GM12878 (cell line): ENCODE results near the gene MEX3D. TPM values are rescaled to one million over a fixed set of nuclear protein-coding genes. Genes with fewer than 3 reads are reported as not detected.
A peak's percentile ranks its signal among the peaks of the same experiment; 100 is the strongest.

Source experiments
- ATAC-seq: fragments of 200-7000 bp; cut with Tn5 transposase; 3 replicates; pipeline ENCODE4 v1.9.1; 2020; ENCODE audit warnings: mild to moderate bottlenecking, moderate library complexity
- BruUV-seq: library from RNA; stranded (reverse); fragments of 400-500 nt; replicated peaks from 2 replicates; lab custom pipeline; 2021; lab: Mats Ljungman, UMichigan
- CTCF ChIA-PET: fragments of 300-600 bp; sonication (Branson Sonifier 250); formaldehyde crosslinking; extraction: SDS; loops from one replicate; lab custom pipeline; 2021; ENCODE audit warnings: inconsistent platforms; lab: Yijun Ruan, JAX
- POLR2A ChIA-PET: fragments of 350-600 bp; formaldehyde crosslinking; extraction: SDS; loops from one replicate; lab custom pipeline; 2021; ENCODE audit warnings: inconsistent platforms; lab: Charles Lee
- RAD21 ChIA-PET: fragments of 300-600 bp; sonication (Branson Sonifier 250); formaldehyde crosslinking; loops from one replicate; lab custom pipeline; 2023; ENCODE audit warnings: antibody characterized with exemption; ENCODE audit not compliant: unreplicated experiment; lab: Charles Lee
- SMC1A ChIA-PET: fragments of 300-600 bp; sonication (Branson Sonifier 250); formaldehyde crosslinking; loops from one replicate; lab custom pipeline; 2023; ENCODE audit not compliant: unreplicated experiment, uncharacterized antibody; lab: Charles Lee
- DNase-seq: peaks from one replicate; pipeline ENCODE4 v3.0.0-alpha.2; 2011; ENCODE audit warnings: low read depth, low spot score
- FAIRE-seq: peaks from 3 replicates; lab custom pipeline; 2011; peaks lifted over from hg19 to GRCh38; lab: Jason Lieb, UNC
- H2AFZ ChIP-seq: 2 replicates; pipeline ENCODE4 v1.6.0; 2011; ENCODE audit warnings: low read depth, low read length, control low read depth; ENCODE audit not compliant: control insufficient read depth
- H3K27ac ChIP-seq: 2 replicates; pipeline ENCODE4 v1.5.1; 2011; ENCODE audit warnings: control low read depth; ENCODE audit not compliant: control insufficient read depth, insufficient read depth
- H3K27me3 ChIP-seq, 2 experiments: replicated peaks in 1 of 2; 2 replicates each; pipeline versions ENCODE4 v1.6.0 to v1.6.1; 2011; ENCODE audit warnings: low read length in 1 of 2; ENCODE audit not compliant: control insufficient read depth in 2 of 2, insufficient read depth in 2 of 2
- H3K36me3 ChIP-seq, 2 experiments: 2 replicates each; pipeline ENCODE4 v1.5.1; 2011; ENCODE audit warnings: low read length in 1 of 2; ENCODE audit not compliant: control insufficient read depth in 2 of 2, insufficient read depth in 2 of 2
- H3K4me1 ChIP-seq: 2 replicates; pipeline ENCODE4 v1.6.1; 2011; ENCODE audit warnings: mild to moderate bottlenecking, low read length, moderate library complexity, mixed read lengths; ENCODE audit not compliant: control insufficient read depth, insufficient read depth
- H3K4me2 ChIP-seq: 2 replicates; pipeline ENCODE4 v1.6.0; 2011; ENCODE audit warnings: control low read depth; ENCODE audit not compliant: control insufficient read depth, insufficient read depth
- H3K4me3 ChIP-seq: fragments of 200-600 bp; sonication (generic); 2 replicates; pipeline ENCODE4 v1.5.1; 2016
- H3K79me2 ChIP-seq: 2 replicates; pipeline ENCODE4 v1.6.0; 2011; ENCODE audit warnings: low read length; ENCODE audit not compliant: control insufficient read depth, insufficient read depth
- H3K9ac ChIP-seq: 2 replicates; pipeline ENCODE4 v1.8.0; 2011; ENCODE audit warnings: low read length, control low read depth, mixed read lengths; ENCODE audit not compliant: control insufficient read depth, insufficient read depth
- H3K9me3 ChIP-seq: replicated peaks from 3 replicates; pipeline ENCODE4 v1.5.1; 2011; ENCODE audit warnings: mild to moderate bottlenecking, low read length; ENCODE audit not compliant: control insufficient read depth, insufficient read depth
- H4K20me1 ChIP-seq: 2 replicates; pipeline ENCODE4 v1.6.0; 2011; ENCODE audit not compliant: control insufficient read depth, insufficient read depth
- EGR1 ChIP-seq, 2 experiments: IDR thresholded peaks; 1 replicate in 1 of 2; 2 replicates in 1 of 2; pipeline ENCODE4 v1.6.1; 2011 to 2012; ENCODE audit warnings: low read depth in 2 of 2, low read length in 2 of 2, borderline replicate concordance in 1 of 2, mild to moderate bottlenecking in 1 of 2, moderate library complexity in 1 of 2
- FOXK2 ChIP-seq: fragments of 450-650 bp; IDR thresholded peaks from 2 replicates; pipeline ENCODE4 v1.6.1; 2017; ENCODE audit warnings: mild to moderate bottlenecking, moderate library complexity
- HCFC1 ChIP-seq: fragments of 150-350 bp; IDR thresholded peaks from 2 replicates; pipeline ENCODE4 v1.6.1; 2014; ENCODE audit warnings: low read length
- NR2F1 ChIP-seq: fragments of 450-650 bp; conservative IDR thresholded peaks from 2 replicates; pipeline ENCODE4 v1.6.1; 2017; ENCODE audit warnings: mild to moderate bottlenecking
- RFX5 ChIP-seq: IDR thresholded peaks from 2 replicates; pipeline ENCODE4 v1.6.1; 2011; ENCODE audit warnings: low read depth, low read length, improper control_type of control experiment
- RUNX3 ChIP-seq: IDR thresholded peaks from 2 replicates; pipeline ENCODE4 v1.6.1; 2012; ENCODE audit warnings: low read length, inconsistent platforms
- SIX5 ChIP-seq: IDR thresholded peaks from 2 replicates; pipeline ENCODE4 v1.6.1; 2011; ENCODE audit warnings: mild to moderate bottlenecking, low read depth, low read length, moderate library complexity; ENCODE audit not compliant: severe bottlenecking
- ZNF622 ChIP-seq: fragments of 450-650 bp; IDR thresholded peaks from 2 replicates; pipeline ENCODE4 v1.6.1; 2017; ENCODE audit warnings: mild to moderate bottlenecking, inconsistent platforms
- WGBS: methylation state at CpG from one replicate; pipeline ENCODE4 v1.1.6; 2016; ENCODE audit warnings: low lambda C conversion rate; ENCODE audit not compliant: insufficient replicate concordance, insufficient coverage; ENCODE audit errors: missing lambda C conversion rate; 5-methylcytosine and 5-hydroxymethylcytosine counted together
- in situ Hi-C: fragments of 300-500 bp; cut with MboI; formaldehyde crosslinking; loops from 9 replicates; pipeline ENCODE4 v1.14.3; 2018; ENCODE audit warnings: mixed read lengths
- intact Hi-C: fragments of 100-400 bp; cut with micrococcal nuclease; formaldehyde crosslinking; loops from one replicate; pipeline ENCODE4 v1.14.2; 2022; ENCODE audit not compliant: unreplicated experiment
- polyA plus RNA-seq, 11 experiments: library from polyadenylated mRNA; depleted of rRNA in 4 of 11; unstranded in 6 of 11; stranded (reverse) in 5 of 11; fragments of >200 nt; fragmentation: Nextera tagmentation in 4 of 11; fragmentation: Illumina TruSeq in 1 of 11; extraction: Ambion mirVana in 4 of 11; extraction: Trizol in 1 of 11; gene quantifications; 1 replicate in 1 of 11; 2 replicates in 10 of 11; pipeline versions ENCODE4 v1.2.1 to v1.2.3, GENCODE V29; 2011 to 2016; ENCODE audit warnings: inconsistent platforms in 2 of 11, missing spikeins in 2 of 11, low read depth in 1 of 11
- total RNA-seq, 4 experiments: library from RNA; depleted of rRNA in 3 of 4; stranded (reverse); fragments of >200 nt in 3 of 4; fragmentation: Illumina TruSeq in 1 of 4; extraction: Trizol in 1 of 4; gene quantifications; 2 replicates each; pipeline versions ENCODE4 v1.2.1 to v1.2.3, GENCODE V29; 2013 to 2021
- TF ChIP-seq, protein P1 (sequence below): fragments of 450-650 bp; IDR thresholded peaks from 2 replicates; pipeline ENCODE4 v1.6.1; 2016; ENCODE audit warnings: mild to moderate bottlenecking, moderate library complexity, borderline replicate concordance
- TF ChIP-seq, protein P2 (sequence below): fragments of 450-650 bp; IDR thresholded peaks from 2 replicates; pipeline ENCODE4 v1.6.1; 2017; ENCODE audit warnings: antibody characterized with exemption, mild to moderate bottlenecking, moderate library complexity
- TF ChIP-seq, protein P3 (sequence below): fragments of 450-650 bp; IDR thresholded peaks from 2 replicates; pipeline ENCODE4 v1.6.1; 2017; ENCODE audit warnings: borderline replicate concordance
- TF ChIP-seq, protein P4 (sequence below): fragments of 450-650 bp; IDR thresholded peaks from 2 replicates; pipeline ENCODE4 v1.6.1; 2014; ENCODE audit warnings: mild to moderate bottlenecking

MEX3D gene
- total and polyA plus RNA-seq, 10 of the 15 experiments (the other 5 are each of a cell fraction or from before 2014, with no cell fraction given) = 0.18 to 6.8 (median 0.81) TPM

DNA sequence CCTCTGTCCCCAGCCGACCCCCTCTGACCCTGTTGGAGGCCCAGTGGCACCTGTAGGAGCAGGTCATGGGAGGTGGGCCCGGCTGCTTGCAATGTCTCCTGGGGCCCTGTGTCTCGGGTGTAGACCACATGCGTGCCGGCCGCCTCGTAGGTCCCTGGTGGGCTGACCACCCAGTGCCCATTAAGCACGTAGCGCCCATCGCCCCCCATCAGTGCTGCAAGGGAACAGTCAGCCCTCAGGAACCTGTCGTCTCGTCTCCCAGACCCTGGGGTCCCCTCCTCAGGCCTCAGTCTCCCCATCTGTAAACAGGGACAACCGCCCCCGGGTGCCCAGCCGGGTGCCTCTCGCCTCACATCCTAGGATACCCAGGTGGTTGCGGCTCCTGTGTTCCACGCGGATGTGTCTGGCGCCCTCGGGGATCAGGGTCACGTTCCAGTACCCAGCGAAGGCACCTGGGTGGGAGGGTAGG lies 60.9 kb downstream of the MEX3D start:
- no peak for TF ChIP-seq EGR1 (IDR thresholded peaks at IDR 0.05; ENCODE audit: borderline replicate concordance in 1 of 2, low read depth in 2 of 2, low read length in 2 of 2)
- TF ChIP-seq RUNX3 = no peak
- TF ChIP-seq, protein P1, sequence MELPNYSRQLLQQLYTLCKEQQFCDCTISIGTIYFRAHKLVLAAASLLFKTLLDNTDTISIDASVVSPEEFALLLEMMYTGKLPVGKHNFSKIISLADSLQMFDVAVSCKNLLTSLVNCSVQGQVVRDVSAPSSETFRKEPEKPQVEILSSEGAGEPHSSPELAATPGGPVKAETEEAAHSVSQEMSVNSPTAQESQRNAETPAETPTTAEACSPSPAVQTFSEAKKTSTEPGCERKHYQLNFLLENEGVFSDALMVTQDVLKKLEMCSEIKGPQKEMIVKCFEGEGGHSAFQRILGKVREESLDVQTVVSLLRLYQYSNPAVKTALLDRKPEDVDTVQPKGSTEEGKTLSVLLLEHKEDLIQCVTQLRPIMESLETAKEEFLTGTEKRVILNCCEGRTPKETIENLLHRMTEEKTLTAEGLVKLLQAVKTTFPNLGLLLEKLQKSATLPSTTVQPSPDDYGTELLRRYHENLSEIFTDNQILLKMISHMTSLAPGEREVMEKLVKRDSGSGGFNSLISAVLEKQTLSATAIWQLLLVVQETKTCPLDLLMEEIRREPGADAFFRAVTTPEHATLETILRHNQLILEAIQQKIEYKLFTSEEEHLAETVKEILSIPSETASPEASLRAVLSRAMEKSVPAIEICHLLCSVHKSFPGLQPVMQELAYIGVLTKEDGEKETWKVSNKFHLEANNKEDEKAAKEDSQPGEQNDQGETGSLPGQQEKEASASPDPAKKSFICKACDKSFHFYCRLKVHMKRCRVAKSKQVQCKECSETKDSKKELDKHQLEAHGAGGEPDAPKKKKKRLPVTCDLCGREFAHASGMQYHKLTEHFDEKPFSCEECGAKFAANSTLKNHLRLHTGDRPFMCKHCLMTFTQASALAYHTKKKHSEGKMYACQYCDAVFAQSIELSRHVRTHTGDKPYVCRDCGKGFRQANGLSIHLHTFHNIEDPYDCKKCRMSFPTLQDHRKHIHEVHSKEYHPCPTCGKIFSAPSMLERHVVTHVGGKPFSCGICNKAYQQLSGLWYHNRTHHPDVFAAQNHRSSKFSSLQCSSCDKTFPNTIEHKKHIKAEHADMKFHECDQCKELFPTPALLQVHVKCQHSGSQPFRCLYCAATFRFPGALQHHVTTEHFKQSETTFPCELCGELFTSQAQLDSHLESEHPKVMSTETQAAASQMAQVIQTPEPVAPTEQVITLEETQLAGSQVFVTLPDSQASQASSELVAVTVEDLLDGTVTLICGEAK = no peak
- TF ChIP-seq NR2F1 = no peak
- TF ChIP-seq, protein P2, sequence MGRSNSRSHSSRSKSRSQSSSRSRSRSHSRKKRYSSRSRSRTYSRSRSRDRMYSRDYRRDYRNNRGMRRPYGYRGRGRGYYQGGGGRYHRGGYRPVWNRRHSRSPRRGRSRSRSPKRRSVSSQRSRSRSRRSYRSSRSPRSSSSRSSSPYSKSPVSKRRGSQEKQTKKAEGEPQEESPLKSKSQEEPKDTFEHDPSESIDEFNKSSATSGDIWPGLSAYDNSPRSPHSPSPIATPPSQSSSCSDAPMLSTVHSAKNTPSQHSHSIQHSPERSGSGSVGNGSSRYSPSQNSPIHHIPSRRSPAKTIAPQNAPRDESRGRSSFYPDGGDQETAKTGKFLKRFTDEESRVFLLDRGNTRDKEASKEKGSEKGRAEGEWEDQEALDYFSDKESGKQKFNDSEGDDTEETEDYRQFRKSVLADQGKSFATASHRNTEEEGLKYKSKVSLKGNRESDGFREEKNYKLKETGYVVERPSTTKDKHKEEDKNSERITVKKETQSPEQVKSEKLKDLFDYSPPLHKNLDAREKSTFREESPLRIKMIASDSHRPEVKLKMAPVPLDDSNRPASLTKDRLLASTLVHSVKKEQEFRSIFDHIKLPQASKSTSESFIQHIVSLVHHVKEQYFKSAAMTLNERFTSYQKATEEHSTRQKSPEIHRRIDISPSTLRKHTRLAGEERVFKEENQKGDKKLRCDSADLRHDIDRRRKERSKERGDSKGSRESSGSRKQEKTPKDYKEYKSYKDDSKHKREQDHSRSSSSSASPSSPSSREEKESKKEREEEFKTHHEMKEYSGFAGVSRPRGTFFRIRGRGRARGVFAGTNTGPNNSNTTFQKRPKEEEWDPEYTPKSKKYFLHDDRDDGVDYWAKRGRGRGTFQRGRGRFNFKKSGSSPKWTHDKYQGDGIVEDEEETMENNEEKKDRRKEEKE = no peak
- TF ChIP-seq ZNF622 = no peak
- TF ChIP-seq SIX5 = no peak
- TF ChIP-seq, protein P3, sequence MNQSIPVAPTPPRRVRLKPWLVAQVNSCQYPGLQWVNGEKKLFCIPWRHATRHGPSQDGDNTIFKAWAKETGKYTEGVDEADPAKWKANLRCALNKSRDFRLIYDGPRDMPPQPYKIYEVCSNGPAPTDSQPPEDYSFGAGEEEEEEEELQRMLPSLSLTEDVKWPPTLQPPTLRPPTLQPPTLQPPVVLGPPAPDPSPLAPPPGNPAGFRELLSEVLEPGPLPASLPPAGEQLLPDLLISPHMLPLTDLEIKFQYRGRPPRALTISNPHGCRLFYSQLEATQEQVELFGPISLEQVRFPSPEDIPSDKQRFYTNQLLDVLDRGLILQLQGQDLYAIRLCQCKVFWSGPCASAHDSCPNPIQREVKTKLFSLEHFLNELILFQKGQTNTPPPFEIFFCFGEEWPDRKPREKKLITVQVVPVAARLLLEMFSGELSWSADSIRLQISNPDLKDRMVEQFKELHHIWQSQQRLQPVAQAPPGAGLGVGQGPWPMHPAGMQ = no peak
- TF ChIP-seq, protein P4, sequence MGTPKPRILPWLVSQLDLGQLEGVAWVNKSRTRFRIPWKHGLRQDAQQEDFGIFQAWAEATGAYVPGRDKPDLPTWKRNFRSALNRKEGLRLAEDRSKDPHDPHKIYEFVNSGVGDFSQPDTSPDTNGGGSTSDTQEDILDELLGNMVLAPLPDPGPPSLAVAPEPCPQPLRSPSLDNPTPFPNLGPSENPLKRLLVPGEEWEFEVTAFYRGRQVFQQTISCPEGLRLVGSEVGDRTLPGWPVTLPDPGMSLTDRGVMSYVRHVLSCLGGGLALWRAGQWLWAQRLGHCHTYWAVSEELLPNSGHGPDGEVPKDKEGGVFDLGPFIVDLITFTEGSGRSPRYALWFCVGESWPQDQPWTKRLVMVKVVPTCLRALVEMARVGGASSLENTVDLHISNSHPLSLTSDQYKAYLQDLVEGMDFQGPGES = no peak
- TF ChIP-seq FOXK2 = no peak
- no peak for TF ChIP-seq RFX5
- no peak for TF ChIP-seq HCFC1
- TF ChIP-seq, all 136 proteins: peak for 0
- H3K36me3 ChIP-seq = no peaks in the 10 kb centered on the region
- no TSS peak for BruUV-seq
- ChIA-PET RAD21 (no interaction called here), POLR2A (no interaction called here), SMC1A (no interaction called here), CTCF (no interaction called here)
- H3K4me2 ChIP-seq = no peak overlapping the region
- no peak overlapping the region for H3K9ac ChIP-seq
- no peaks in the 10 kb centered on the region; the same call in 2 of the 3 replicates for H3K9me3 ChIP-seq
- no peaks in the 10 kb centered on the region; a peak in 2 of 4 replicates for H3K27me3 ChIP-seq
- no peaks in the 10 kb centered on the region for H3K79me2 ChIP-seq
- in situ Hi-C loops (no loop called here), intact Hi-C loops (no loop called here)
- FAIRE-seq (no peak), ATAC-seq (no peak), DNase-seq (no peak)
- peak overlapping the region; percentile 7; the same call in 1 of the 2 replicates for H2AFZ ChIP-seq
- no peaks in the 10 kb centered on the region for H3K4me1 ChIP-seq
- H3K27ac ChIP-seq = no peak overlapping the region
- WGBS = 74% methylated on average over 22 of the region's 23 CpGs
- no peaks in the 10 kb centered on the region for H4K20me1 ChIP-seq
- H3K4me3 ChIP-seq = no peak overlapping the region
